Heart left ventricle (tissue), 13 donors: Measurements from ENCODE around the gene RUNX1.

Experiments
- CTCF ChIP-seq, 12 donors: fragments of 200-600 bp; sonication (generic) in 4 of 12; IDR thresholded peaks; one replicate each; pipeline versions ENCODE4 v1.5.0 to v1.8.0; 2018 to 2022; ENCODE audit warnings: antibody characterized with exemption in 12 of 12, mild to moderate bottlenecking in 5 of 12
- POLR2A ChIP-seq, 2 donors: fragments of 450-650 bp; IDR thresholded peaks; one replicate each; pipeline ENCODE4 v1.6.1; 2017; ENCODE audit warnings: antibody characterized with exemption in 2 of 2, mild to moderate bottlenecking in 2 of 2, moderate library complexity in 2 of 2
- donor health status: ischemic (EF 13 %, LVEDD 7.1; RV severe dilation, severe dysfunction).
- donor health status: DM: no; HTN: yes; CAD: no.
- donor health status: DM: no; HTN: no; CAD: no.
- donor health status: ischemic (EF 25% LVEDD 6.9; RV normal size, moderate dysfunction).
- donor health status: ischemic (EF 25% LVEDD 5.7; RV mildly dilated, moderate dysfunction).
- donor health status: ischemic (EF 35%, LVEDD 5.7; RV mildly dilated, moderate dysfunction).
- donor health status: nonischemic (EF 11% LVEDD 7.7; RV severe dilation, severe dysfunction).
- donor health status: DM: yes; HTN: yes; CAD: no.
- donor health status: PGD.
- donor health status: ischemic (EF 29% LVEDD 5.4; RV normal size, mild dysfunction).
- donor health status: nonischemic (EF 23%, LVEDD 6.1; RV moderate dilation, normal function).

- TF ChIP-seq CTCF (IDR thresholded peaks at IDR 0.05), result no peak
- no peak for TF ChIP-seq POLR2A (IDR thresholded peaks at IDR 0.05)
These were observed 167.2 kb downstream of the RUNX1 start for GRCh38 chr21:34881839-34882371.
